HG03439 (cell line): Measurements from ENCODE around the gene FTO.

ENCODE experiments used
- ATAC-seq: cut with Tn5 transposase; IDR thresholded peaks from one replicate; pipeline ENCODE4 v1.9.1; 2021; ENCODE audit warnings: mild to moderate bottlenecking, moderate library complexity; ENCODE audit not compliant: unreplicated experiment

Gene FTO

DNA sequence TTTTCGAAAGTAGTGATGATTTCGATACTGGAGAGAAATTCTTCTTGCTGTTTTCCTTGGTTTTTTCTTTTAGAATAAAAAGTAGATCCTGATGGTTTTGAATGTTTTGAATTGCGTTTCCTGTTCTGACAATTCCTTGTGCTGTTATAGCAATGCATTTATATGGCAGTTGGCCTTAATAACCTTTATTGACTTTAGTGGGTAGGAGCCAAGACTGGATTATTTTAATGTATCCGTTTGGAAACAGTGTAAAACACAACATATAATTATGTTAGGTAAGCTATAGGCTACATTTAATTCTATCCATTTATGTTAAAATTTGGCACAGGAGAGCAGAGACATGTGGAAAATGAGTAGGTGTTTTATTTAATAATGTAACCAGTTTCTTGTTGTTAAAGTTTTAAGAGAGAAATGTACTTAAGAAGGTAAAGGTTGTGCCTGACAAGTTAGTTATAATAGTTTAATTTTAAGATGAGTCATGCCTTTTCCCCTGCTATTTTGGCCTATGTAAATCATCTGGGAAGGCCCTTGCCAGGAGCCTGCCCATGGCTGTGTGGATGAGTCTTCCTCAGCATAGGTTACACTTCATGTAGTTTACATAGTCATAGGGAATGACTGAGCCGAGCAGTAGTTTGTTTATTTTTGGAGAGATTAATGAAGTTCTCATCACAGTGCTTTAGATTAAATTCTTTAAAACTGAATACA is 189.9 kb downstream of the FTO start:
- ATAC-seq, result no peak

DNA sequence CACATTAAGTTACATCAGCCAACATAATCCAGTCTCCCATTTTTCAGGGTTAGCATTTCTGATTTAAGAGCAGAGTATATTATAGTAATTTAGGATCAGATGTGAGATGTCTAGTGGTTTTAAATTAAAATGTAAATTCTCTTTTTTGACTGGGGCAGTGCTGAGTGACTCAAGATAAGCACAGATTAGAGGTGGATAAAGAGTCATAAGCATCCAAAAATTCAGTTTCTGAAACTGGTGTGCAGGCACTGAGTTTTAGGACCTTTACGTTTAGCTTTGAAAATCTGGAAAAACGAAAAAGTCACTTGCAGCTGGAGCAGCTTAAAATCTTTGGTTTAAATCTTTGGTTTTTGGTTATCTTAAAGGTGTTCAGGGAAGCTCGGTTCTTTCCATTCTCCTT is 190.7 kb downstream of the FTO start:
- no peak for ATAC-seq

DNA sequence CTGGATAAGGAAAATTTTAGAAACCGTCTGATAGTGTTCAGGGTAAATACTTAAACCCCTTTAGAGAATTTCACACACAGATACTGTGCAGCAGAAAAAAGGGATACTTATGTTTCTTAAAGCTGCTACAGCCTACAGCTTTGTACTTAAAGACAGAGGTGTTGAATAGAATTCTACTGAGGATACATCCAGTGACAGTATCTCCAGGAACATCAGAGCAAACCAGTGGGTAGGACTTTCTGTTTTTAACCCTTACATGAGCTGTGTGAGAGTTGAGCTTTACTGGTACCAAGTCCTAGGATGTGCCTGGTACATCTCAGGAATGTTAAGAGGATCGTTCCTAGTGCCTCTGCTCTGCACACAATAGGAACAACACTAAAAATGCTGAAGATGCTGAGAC is 191.5 kb downstream of the FTO start:
- ATAC-seq, result no peak

DNA sequence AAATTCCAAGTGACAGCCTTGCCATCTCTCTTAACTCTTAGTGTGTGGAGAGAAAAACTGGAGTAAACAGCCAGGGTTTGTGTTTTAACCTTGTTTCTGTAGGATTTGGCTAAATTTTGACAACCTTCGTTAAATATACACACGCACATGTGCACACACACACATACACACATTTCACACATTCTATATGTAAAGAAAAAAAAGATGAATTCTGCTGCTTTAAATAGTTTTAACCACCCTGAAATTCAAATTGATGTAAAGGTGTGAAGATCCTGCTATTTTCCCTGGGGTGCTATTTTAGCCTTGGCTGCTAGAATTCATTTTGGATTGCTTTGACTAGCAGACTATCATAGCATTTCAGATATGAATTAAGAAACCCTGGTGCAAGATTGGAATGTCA is 191.9 kb downstream of the FTO start:
- no peak for ATAC-seq

DNA sequence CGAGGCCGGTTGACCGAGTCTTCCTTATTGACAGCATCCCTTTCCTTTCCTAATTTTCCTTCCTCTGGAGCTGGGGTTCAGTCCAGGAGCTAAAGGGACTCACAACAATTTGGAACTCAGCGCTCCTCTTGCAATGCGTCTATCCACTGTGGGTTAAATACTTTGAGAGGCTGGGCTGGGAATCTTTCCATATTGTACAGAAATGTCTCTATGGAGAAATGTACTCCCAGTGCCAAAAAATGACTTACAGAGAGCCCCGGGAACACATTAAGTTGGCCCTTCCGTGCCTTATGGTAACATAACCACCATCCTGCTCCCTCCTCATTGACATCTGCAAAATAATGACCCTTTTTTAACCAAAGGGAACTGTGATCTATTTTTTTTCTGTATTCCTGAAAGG is 192.8 kb downstream of the FTO start:
- ATAC-seq, result no peak

DNA sequence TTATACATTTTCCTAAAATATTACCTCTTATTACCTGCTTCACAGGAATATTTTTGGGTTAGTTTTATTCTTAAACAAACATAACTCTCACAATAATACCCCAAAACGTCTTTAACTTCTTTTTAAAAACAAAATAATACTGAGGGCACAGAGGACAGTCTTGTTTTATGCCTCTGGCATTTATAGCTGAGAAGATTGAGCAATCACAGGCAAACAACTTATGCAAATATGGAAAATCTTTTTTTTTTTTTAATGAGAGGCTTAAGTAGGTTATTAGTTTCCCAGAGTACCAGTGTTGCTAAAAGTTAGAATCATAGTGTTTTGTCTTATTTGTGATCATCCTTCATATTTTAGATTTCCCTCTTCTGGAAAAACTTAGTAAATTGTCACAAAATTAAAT is 195.0 kb downstream of the FTO start:
- no peak for ATAC-seq

DNA sequence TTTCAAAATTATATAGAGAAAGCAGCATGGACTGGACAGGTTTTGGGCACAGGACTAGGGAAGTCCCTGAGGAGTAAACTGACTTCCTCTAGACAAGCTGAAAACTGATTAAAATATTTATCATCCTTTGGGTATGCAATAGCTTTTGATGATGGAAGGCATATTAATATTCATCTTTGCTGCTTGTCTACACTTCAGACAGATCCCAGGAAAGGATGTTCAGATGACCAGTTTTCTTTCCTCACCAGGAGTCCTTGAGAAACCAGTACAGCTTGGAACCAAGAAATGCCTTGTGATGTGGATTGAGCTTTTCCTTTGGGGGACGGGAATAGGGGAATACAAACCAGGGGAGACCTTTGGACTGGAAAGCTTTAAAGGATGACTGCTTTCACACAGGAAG is 195.5 kb downstream of the FTO start:
- no peak for ATAC-seq

DNA sequence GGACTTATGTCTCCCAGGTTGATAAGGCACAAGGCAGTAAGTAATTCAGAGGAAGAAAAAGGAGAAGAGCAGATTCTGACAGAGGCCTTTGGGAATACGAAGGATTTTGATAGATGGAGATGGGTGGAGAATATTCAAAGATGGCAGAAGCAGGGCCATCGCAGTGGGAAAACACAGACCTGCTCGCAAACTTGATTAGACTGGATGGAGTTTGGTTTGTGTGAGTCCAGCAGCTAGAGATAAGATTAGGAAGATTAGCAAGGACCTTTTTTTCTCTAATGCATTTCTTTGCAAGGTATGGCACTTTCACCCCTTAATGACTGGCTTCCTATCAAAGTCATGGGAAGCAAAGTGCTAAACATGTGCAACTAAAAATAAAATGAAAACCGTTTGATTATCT is 196.7 kb downstream of the FTO start:
- ATAC-seq, result no peak

DNA sequence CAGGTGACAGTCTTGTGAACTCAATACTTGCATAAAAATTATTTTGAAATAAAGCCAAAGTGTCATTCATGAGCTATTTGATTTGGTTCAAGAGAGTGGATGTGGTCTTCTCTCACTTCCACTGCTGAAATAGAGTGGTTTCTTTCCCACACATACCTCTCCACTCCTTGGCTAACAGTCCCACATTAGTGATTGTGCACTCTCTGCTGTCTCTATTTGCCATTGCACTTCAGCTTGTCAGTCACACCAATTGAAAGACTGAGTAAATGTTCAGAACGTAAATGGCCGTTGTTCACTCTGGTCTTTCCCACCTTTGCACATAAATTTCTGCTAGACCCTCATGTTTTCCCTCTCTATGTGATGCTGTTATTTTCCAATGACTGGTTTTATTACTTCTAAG is 197.5 kb downstream of the FTO start:
- ATAC-seq, result no peak

DNA sequence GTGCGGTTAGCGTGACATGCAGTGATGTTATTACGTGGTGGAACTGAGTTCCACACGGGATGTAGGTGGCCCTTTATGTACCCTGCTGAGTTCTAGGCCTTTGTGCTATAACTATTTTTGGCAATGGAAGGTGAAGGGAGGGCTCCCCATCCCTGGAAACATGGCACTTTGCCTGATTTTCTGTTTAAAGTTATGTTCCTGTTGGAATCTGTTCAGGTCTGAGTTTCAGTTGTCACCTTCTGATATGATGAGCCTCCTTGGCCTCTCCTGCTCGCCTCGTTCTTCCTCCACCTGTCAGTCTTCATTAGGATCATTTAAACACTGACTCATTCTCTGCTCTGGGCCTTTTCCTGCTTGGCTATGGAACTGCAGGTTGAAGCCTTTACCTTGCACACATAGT is 200.6 kb downstream of the FTO start:
- ATAC-seq, result no peak

DNA sequence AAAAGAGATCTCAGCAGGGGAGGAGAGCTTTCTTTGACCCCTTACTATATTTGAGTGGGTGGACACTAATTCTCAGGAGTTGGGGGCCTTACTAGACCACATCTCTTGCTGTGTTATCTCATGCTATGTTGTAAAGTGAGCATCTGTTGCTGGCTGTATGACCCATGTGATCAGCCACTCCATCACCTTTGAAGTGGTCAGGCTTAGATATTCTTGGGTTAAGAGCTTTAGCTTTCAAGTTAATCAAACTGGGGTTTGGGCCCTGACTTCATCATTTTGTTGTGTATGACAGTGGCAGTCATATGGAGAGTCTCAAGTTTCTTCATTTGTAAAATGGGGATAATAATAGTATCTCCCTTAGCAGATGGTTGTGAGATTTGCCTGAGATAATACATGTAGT is 201.1 kb downstream of the FTO start:
- no peak for ATAC-seq

DNA sequence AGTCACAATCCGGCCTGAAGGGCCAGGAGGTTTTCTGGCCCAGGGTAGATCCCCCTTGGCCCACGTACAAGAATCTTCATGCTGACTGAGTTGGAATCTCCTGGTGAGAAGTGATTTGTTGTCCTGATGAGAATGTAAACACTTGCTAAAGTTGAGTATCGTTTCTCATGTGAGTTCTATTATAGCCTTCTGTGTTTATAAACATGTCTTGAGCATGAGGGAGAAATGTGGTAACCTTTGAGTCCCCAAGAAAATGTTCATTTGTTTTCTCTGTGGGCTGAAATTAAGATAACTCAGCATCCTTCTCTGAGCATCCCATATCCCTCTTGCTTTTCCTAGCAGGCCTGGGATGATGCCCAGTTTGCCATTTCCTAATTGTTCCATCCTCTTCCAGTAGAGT is 204.8 kb downstream of the FTO start:
- no peak for ATAC-seq

DNA sequence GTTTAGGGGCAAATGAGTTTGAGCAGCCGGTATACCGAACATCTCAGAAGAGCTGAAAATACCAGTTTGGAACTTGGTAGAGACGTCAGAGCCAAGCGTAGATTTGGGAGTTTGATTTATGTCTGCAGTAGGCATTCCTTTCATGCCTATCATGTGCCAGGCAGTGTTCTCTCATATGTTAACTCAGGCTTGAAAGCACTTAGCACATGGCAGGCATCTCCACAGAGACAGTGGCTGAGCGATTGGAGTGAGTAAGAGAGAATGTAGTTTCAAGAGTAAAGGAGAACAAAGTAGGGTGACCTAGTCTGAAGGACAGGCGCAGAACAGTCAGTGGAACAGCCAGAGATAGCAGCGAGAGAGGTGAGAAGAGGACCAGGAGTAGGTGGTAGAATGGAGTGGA is 207.0 kb downstream of the FTO start:
- ATAC-seq, result no peak

DNA sequence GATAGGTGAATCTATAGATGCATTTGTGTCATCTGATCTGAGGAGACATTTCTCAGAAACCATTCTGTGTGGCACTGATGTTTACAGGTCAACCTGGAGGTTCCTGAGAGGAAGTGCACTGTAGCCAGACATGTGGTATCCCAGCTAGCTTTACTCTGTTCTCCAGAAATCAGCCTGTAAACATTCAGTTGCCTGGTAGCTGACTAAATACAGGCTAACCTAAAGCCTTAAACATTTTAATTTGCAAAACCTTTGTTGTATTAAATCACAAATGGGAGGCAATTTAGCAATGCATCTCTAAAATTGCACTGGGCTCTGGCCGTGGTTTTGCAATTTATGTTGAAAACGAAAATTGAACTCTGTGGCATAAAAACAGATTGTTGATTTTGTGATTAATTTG is 207.6 kb downstream of the FTO start:
- no peak for ATAC-seq

DNA sequence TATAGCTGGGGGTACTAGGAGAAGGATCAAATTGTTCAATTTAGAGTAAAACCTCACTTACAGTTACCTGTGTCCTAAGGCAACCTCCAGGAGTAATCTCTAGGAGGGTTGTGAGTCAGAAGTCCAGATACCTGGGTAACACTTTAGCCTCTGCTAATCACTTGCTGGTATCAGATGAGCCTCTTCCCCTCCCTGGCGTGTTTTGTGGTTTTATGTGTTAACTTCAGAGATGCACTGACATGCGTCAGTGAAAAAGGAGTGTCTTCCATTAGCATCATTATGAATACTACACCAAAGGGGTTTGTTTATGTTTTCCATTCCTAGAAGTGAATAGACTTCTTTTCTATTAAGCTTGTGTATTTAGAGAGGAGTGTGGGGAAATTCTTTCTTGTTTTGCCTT is 208.2 kb downstream of the FTO start:
- ATAC-seq, result no peak

DNA sequence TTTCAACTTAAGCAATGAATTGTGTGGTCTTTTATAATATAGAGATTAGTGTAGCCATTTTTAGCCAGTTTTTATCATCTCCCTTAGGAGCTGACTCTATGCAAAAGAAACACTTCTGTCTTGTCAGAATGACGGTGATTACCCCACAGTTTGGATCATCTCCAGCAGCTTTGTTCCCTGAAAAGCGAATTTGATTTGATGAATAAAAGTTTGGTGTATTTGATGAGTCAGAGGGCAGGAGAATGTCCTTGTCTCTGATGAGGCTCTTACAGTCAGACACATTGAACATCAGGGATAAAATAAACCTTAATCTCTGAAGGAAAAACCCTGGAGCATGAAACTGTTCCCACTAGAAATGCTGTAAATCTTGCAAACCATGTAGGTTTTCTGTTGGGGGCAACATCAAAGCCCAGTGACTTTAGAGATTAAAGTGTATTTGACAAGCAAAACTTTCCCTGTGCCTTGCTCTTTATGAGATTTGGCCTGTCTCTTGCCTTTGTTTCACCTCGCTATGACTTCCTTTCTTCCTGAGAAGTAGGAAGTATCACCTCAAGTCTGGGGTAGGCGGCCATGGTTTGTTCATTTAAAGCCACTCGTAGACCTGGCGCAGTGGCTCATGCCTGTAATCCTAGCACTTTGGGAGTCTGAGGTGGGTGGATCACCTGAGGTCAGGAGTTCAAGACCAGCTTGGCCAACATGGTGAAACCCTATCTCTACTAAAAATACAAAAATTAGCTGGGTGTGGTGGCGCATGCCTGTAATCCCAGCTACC is 209.3 kb downstream of the FTO start:
- ATAC-seq, result no peak

DNA sequence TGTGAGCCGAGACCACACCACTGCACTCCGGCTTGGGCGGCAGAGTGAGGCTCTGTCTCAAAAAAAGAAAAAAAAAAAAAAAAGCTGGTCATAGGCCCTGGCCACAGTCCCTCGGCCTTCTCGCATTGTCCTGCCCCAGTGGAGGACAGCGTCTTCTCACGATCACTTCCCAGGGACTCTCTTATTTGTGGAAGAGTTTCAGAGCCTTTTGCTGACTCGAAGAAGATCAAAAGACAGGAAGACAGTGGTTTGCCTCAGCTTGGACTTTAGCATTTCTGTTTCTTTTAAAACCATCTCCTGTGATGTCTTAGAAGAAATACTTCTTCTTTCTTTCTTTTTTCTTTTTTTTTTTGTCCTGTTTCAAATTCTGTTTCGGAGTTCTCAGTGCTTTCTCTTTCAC is 210.0 kb downstream of the FTO start:
- no peak for ATAC-seq

DNA sequence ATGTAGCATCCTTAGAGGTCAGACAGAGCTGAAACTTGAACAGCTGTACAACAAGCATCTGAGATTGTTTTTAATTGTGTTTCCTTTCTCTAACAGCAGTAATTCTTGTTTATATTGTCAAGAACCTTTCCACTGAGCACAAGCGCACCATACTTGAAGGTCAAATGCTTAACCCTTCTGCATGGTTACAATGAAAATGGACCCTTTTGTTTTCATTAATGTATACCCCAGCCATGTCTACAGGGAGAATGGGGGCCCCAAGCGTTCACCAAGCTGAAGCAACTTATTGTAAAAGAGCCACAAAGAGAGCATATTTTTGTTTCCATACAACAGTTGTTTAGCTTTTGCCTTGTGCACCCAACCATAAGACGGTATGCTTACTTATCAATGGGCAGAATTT is 210.8 kb downstream of the FTO start:
- no peak for ATAC-seq

DNA sequence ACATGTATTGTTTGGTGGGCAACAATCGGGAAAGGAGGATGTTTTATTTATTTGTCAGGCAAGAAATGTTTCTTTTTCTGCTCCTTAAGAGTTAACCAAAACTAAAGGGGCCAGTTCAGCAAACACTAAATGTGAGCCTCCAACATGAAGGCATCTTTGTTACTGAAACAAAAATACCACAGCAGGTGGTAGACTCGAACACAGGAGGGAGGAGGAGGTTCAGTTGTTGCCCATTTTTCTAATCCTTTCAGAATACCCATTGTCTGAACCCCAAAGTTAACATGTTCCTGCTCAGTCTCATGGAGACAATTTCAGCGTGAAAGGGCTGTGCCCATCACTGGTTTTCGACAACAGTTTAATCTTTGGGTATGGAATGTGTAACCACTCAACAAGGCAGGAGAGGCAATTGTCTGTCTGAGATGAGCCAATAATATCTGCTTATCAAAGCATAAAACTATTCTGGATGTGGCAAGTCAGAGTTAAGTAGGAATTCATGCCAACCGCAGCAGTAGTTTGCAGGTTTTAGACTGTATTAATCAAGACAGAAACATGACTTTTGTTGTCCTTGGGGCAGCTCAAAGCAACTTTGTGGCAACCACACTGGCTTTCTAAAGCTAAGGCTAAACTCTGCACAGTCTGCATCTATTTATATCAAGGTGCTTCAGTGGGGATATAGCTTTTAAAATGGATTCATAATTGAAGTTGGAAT is 211.7 kb downstream of the FTO start:
- no peak for ATAC-seq

DNA sequence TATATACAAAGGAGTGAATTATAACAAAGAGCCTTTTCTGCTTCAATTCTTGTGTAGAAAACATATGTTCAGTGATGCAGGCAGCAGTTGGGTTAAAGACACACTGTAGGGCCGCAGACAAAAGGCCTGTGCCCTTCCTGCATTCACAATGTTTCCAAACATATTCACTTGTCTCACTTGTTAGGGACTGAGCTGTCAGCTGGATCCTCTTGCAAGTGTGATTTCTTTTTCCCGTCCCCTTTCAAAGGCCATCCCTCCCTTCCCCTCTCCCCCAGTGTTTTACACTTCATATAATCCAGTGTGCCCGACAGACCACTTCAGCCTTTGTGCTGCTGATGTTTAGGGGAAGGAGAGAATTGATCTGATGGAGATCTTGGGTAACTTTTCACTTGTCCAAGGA is 217.0 kb downstream of the FTO start:
- no peak for ATAC-seq

DNA sequence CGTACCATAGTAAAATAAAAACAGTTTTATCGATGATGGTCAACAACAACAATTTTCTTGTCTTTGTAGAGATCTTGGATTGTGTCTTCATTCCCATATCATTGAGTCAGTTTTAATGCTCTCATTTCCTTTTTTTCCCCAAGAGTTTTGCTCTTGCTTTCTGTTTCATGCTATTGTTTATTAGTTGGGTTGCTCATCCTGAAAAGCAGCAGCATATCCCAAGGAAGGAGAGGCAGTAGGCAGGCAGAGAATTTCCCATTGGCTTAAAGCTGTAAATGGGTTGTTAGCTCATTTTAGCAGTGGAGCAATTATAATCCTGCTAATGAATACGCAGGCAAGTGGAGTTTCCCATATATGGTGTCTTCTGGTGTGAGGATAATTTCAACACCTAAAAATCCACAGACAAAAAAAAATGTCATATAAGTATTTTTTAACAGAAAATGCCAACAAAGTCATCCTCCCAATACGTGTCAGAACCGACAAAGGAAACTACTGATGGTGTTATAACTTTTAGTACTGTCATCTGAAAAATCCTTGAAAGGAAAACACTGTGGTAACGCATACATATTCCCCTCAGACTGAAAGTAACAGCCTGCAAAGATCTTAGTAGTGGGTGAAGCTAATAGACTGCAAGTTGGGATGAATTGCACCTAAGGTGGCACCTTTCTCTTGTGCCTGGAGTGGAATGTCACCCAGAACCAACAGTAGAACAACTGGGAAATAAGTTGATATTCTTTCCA is 218.3 kb downstream of the FTO start:
- no peak for ATAC-seq
